VCaP (cell line): Measurements from ENCODE around the gene KLF9.

ENCODE experiments used
- H3K27ac ChIP-seq: fragments of 450-650 bp; 2 replicates; pipeline ENCODE4 v1.5.1; 2017
- CTCF ChIP-seq: fragments of 450-650 bp; conservative IDR thresholded peaks from 2 replicates; pipeline ENCODE4 v1.5.1; 2017; ENCODE audit warnings: mild to moderate bottlenecking, moderate library complexity

KLF9 gene

GRCh38 chr9:70382046-70382708 lies 32.3 kb downstream of the KLF9 start:
- H3K27ac ChIP-seq, result no peak overlapping the region
- no peak for TF ChIP-seq CTCF

GRCh38 chr9:70374962-70375618 lies 39.4 kb downstream of the KLF9 start:
- no peak for TF ChIP-seq CTCF
- H3K27ac ChIP-seq, result no peak overlapping the region

- no peak overlapping the region for H3K27ac ChIP-seq
- TF ChIP-seq CTCF, result no peak
These were observed 47.0 kb downstream of the KLF9 start for GRCh38 chr9:70367305-70367930.

- TF ChIP-seq CTCF, result no peak
- H3K27ac ChIP-seq, result no peak overlapping the region
These were observed 50.7 kb downstream of the KLF9 start for GRCh38 chr9:70363760-70364159.

GRCh38 chr9:70362952-70363351 lies 51.5 kb downstream of the KLF9 start:
- no peak for TF ChIP-seq CTCF
- no peak overlapping the region for H3K27ac ChIP-seq

GRCh38 chr9:70355801-70356200 lies 58.7 kb downstream of the KLF9 start:
- no peak overlapping the region for H3K27ac ChIP-seq
- no peak for TF ChIP-seq CTCF

- peak; percentile 89 for TF ChIP-seq CTCF
- H3K27ac ChIP-seq, result no peak overlapping the region
These were observed 61.7 kb downstream of the KLF9 start for GRCh38 chr9:70352802-70353201.
